ENCODE results near the gene OR14A16.

The OR14A16 gene, protein sequence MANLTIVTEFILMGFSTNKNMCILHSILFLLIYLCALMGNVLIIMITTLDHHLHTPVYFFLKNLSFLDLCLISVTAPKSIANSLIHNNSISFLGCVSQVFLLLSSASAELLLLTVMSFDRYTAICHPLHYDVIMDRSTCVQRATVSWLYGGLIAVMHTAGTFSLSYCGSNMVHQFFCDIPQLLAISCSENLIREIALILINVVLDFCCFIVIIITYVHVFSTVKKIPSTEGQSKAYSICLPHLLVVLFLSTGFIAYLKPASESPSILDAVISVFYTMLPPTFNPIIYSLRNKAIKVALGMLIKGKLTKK

DNA sequence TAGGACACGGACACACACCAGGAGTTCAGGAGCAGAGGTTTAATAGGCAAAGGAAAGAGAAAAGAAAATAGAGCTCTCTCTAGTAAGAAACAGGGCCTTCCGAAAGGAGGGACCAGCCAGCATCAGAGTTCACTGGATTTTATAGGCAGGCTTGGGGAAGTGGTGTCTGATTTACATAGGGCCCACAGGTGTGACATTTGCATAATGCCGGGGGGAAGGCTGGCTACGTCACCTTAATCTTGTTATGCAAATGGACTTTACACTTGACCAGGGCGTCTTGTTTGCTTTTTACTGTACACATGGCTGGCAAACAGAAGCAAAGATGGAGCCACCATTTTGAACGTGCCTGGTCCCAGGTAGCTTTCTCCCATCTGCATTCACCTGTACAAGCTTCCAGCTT, at the start of gene OR14A16:
OR14A16 (minus strand) TSS at position 97 of the 400 bp plus-strand sequence. CDS start 8,390 bp downstream, outside the sequence.
- Mint-ChIP-seq H3K27me3 (no peaks in the 10 kb centered on the region), H3K4me3 (no peak within 1 kb of the TSS), H3K27ac (no peak within 1 kb of the TSS), H3K9me3 (no peaks in the 10 kb centered on the region), H3K4me1 (ENCODE audit: low read depth) (no peaks in the 10 kb centered on the region), H3K36me3 (ENCODE audit: low read depth) (no peaks in the 10 kb centered on the region)
- no peak for DNase-seq

DNA sequence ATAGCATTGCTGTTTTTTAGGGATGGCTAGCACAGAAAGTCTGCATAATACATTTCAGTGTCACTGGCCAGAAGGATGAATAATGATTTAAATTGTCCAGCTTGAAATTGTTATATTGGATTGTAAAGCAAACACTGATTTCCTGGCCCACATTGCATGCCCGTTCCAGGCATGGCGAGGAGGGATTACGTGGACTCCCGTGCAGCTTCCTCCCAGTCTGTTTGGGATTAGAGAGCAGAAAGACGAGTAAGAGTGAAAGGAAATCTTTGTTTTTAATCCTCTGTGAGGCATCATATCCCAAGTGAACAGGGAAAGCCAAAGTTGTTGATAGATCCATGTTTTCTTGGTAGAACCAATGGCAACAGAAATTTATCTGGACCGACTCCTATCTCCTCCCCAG, 41.5 kb upstream of the OR14A16 start:
- H3K27ac Mint-ChIP-seq = no peak overlapping the region
- no peak for DNase-seq
- peaks cover 14% of the 10 kb centered on the region for H3K27me3 Mint-ChIP-seq
- H3K9me3 Mint-ChIP-seq = peaks cover 6% of the 10 kb centered on the region
- H3K4me1 Mint-ChIP-seq (ENCODE audit: low read depth) = no peaks in the 10 kb centered on the region
- no peaks in the 10 kb centered on the region for H3K36me3 Mint-ChIP-seq (ENCODE audit: low read depth)
- no peak overlapping the region for H3K4me3 Mint-ChIP-seq

DNA sequence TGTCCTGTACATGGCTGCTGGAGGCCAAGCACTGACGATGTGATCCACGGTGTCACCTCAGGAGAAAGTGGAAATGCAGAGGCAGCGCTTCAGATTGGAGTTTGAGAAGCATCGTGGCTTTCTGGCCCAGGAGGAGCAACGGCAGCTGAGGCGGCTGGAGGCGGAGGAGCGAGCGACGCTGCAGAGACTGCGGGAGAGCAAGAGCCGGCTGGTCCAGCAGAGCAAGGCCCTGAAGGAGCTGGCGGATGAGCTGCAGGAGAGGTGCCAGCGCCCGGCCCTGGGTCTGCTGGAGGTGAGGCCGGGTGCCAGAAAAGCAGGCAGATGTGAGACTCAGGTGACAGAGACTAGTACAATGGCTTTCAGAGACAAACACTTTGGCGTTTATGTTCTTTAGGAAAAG, 40.7 kb upstream of the OR14A16 start:
- Mint-ChIP-seq H3K9me3 (peaks cover 3% of the 10 kb centered on the region), H3K4me1 (ENCODE audit: low read depth) (no peaks in the 10 kb centered on the region), H3K4me3 (no peak overlapping the region), H3K27ac (no peak overlapping the region), H3K27me3 (peaks cover 15% of the 10 kb centered on the region), H3K36me3 (ENCODE audit: low read depth) (no peaks in the 10 kb centered on the region)
- DNase-seq = no peak

DNA sequence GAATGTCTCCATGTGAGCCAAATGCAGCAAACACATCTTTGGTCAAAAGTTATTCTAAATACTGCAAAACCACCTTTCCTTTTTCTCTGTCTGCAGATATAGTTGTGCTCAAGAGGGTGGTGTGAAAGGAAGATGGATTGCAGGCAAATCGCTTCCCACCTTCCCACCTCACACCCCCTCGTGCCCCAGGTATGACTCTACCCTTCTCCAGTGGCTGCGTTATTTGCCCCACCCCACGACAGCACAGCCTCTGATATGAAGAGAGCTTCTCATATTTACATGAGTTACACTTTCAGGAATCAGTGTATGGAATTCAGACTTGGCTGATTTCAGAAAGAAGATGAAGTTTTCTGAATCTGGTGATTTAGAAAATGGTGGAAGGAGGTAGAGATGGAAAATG, 38.8 kb upstream of the OR14A16 start:
- DNase-seq = no peak
- Mint-ChIP-seq H3K4me3 (no peak overlapping the region), H3K36me3 (ENCODE audit: low read depth) (no peaks in the 10 kb centered on the region), H3K9me3 (no peaks in the 10 kb centered on the region), H3K27ac (no peak overlapping the region), H3K27me3 (peaks cover 28% of the 10 kb centered on the region), H3K4me1 (ENCODE audit: low read depth) (peaks cover 5% of the 10 kb centered on the region)

DNA sequence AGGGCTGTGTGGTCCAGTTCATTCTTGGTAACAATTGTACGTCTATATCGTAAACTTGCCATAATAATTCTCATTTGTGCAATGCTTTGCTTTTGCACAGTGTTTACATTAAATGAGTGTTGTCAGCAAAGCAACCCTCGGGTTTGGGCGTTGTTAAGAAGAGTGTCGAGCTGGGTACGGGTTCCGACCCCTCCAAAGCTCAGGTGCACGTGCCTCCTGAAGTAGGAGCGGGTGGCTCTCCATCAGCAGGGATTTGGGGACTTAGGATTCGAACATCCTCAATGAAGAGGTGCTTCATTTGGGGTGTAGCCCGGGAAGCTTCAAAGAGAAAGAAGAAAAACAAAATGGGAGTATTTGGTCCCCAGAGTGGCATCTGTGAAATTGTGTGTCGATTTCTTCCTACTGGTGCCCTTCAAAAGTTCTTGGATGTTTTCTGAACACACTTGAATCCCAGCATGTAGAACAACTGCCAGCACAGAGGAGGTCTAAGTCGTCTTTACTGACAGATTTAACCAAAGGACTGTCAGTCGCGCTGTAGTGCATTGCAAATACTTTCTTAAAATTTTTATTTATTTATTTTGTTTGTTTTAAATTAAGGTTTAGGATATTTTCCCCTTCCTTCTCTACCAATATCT, 34.2 kb upstream of the OR14A16 start:
- no peak overlapping the region for H3K27ac Mint-ChIP-seq
- H3K4me1 Mint-ChIP-seq (ENCODE audit: low read depth) = peaks cover 9% of the 10 kb centered on the region
- peaks cover 60% of the 10 kb centered on the region for H3K27me3 Mint-ChIP-seq
- no peaks in the 10 kb centered on the region for H3K36me3 Mint-ChIP-seq (ENCODE audit: low read depth)
- peak overlapping the region; percentile 68 for H3K4me3 Mint-ChIP-seq
- DNase-seq = no peak
- no peaks in the 10 kb centered on the region for H3K9me3 Mint-ChIP-seq

DNA sequence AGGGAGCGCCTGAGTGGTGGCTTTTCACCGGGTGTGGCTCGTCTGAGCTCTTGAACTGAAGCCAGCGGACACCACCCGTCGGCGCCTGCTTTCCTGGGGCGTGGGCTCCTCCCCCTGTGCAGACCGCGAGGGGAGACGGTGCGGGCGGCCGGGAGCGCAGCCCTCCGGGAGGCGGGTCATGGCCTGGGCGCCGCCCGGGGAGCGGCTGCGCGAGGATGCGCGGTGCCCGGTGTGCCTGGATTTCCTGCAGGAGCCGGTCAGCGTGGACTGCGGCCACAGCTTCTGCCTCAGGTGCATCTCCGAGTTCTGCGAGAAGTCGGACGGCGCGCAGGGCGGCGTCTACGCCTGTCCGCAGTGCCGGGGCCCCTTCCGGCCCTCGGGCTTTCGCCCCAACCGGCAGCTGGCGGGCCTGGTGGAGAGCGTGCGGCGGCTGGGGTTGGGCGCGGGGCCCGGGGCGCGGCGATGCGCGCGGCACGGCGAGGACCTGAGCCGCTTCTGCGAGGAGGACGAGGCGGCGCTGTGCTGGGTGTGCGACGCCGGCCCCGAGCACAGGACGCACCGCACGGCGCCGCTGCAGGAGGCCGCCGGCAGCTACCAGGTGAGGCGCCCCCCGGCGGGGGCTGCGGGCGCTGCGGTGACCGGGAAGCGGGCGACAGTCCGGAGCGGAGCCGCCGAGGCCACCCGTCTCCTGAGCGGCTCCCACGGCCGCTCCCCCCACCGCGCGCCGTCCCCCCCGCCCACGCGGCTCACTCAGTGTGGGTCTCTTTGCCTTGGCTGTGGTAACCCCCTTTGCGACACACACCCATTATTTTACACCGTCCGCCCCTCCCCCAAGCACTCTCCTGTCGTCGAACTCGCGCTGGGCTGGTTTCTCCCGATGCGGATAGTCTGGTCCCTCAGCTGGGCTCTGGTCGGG, 33.4 kb upstream of the OR14A16 start, which contains the start of gene TRIM58:
TRIM58 (plus strand) TSS at position 119 of the 916 bp plus-strand sequence; CDS start at position 179, 60 bp downstream.
- H3K4me1 Mint-ChIP-seq (ENCODE audit: low read depth) = peaks cover 9% of the 10 kb centered on the region
- peak within 1 kb of the TSS; percentile 68 for H3K4me3 Mint-ChIP-seq
- DNase-seq = peak; percentile 59
- H3K36me3 Mint-ChIP-seq (ENCODE audit: low read depth) = no peaks in the 10 kb centered on the region
- H3K27ac Mint-ChIP-seq = no peak within 1 kb of the TSS
- H3K27me3 Mint-ChIP-seq = peaks cover 57% of the 10 kb centered on the region
- no peaks in the 10 kb centered on the region for H3K9me3 Mint-ChIP-seq

DNA sequence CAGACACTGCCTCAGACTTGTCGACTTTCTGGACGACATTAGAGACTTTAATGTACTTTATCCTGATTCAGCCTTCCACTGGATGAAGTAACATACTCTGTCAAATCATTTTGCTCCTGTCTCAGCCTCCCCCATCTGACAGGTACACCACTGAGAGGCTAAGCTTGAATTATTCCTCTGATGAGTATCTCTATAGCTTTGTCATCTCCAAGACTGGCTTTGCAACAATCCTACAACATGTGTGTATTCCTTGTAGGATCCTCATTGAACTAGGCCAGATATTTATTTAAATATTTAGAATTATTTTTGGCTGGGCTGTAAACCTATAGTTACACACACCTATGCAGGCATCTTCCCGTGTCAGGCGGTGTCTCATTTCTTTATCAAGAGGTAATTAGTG, 32.0 kb upstream of the OR14A16 start:
- no peaks in the 10 kb centered on the region for H3K9me3 Mint-ChIP-seq
- H3K27me3 Mint-ChIP-seq = peaks cover 53% of the 10 kb centered on the region
- no peaks in the 10 kb centered on the region for H3K36me3 Mint-ChIP-seq (ENCODE audit: low read depth)
- H3K27ac Mint-ChIP-seq = no peak overlapping the region
- DNase-seq = no peak
- H3K4me1 Mint-ChIP-seq (ENCODE audit: low read depth) = peaks cover 9% of the 10 kb centered on the region
- H3K4me3 Mint-ChIP-seq = peak overlapping the region; percentile 41

DNA sequence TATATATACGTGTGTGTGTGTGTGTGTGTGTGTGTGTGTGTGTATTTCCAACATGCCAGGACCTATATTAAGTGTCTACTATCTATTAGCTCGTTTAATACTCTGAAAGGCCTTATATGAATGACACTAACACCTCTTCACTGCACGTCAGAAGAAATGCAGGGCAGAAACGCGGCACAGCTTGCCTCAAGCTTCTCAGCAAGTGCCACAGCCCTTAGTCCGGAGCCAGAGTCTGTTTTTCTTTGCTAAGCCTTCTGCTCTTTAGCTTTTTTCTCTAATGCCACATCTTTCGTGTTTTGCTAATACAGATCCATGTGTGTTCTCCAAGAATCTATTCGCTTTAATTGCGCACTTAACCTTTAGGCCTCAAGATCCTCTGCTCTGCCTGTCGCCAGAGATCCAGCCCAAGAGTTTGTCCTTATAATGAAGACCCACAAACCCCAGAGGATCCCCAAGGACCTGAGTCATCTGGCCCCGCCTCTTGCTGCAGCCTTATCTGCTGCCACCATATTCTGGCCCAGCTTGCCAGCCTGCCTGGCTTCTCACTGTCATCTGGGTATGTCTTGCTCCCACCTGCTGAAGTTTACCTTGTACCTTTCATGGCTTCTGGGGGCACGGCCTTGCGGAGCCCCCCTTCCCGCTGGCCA, 31.1 kb upstream of the OR14A16 start:
- Mint-ChIP-seq H3K4me1 (ENCODE audit: low read depth) (peaks cover 9% of the 10 kb centered on the region), H3K4me3 (no peak overlapping the region), H3K36me3 (ENCODE audit: low read depth) (no peaks in the 10 kb centered on the region), H3K27ac (no peak overlapping the region), H3K27me3 (peaks cover 47% of the 10 kb centered on the region), H3K9me3 (no peaks in the 10 kb centered on the region)
- no peak for DNase-seq

DNA sequence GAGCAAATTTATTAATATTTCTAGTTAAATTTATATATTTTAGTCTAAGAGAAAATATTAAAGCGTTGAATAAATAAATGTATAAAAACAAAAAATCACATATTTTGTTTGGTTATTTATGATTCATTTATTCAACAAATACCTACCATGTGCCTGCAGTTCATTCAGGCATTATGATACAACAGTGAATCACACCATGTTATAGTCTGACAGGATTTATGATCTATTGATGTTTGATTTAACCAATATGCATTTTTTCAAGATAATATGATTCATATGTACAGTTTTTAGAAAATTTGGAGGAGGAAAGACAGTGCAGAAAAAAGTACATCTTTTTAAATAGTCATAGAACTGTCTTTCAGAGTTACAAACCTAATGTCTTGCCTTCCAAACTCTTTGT, 25.7 kb upstream of the OR14A16 start:
- peaks cover 11% of the 10 kb centered on the region for H3K27me3 Mint-ChIP-seq

DNA sequence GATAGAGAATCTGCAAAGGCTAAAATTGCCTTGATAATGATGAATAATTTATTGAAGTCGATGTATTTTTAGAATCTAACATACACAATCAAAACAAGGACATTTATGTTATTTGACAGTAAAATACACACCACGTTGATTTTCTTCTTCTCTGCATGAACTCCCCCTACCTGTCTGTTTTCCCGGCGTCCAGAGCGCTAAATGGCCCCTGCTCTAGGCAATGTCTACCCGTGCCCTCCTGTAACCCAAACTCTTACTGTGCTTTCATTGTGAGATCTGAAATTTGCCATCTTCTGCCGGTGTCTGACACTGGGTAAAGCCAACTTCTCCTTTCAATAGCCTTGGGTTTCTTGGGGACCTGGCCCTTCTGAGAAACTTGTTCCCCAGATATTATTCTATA, 24.4 kb upstream of the OR14A16 start:
- Mint-ChIP-seq H3K9me3 (no peaks in the 10 kb centered on the region), H3K4me3 (no peak overlapping the region), H3K27me3 (peaks cover 4% of the 10 kb centered on the region), H3K36me3 (ENCODE audit: low read depth) (no peaks in the 10 kb centered on the region), H3K4me1 (ENCODE audit: low read depth) (no peaks in the 10 kb centered on the region), H3K27ac (no peak overlapping the region)
- DNase-seq = no peak

More for the DNA sequence above, 25.7 kb upstream of the OR14A16 start:
- Mint-ChIP-seq H3K36me3 (ENCODE audit: low read depth) (no peaks in the 10 kb centered on the region), H3K4me3 (no peak overlapping the region), H3K9me3 (no peaks in the 10 kb centered on the region), H3K27ac (no peak overlapping the region), H3K4me1 (ENCODE audit: low read depth) (no peaks in the 10 kb centered on the region)
- no peak for DNase-seq

DNA sequence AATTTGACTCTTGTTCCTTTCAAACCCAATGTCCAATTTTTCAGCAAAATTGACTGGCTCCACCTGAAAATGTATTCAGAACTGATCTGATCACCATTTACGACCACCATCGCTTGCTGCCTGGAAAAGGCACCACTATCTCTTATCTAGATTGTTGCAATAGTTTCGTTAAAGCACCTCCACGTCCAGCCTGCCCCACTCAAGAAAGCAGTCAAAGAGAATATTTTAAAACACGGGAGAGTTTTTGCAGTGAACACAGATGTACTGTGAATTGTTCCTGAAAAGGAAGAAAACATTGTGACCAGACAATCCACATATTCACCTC, 21.7 kb upstream of the OR14A16 start:
- Mint-ChIP-seq H3K27me3 (no peaks in the 10 kb centered on the region), H3K4me1 (ENCODE audit: low read depth) (no peaks in the 10 kb centered on the region), H3K27ac (no peak overlapping the region), H3K36me3 (ENCODE audit: low read depth) (no peaks in the 10 kb centered on the region), H3K9me3 (no peaks in the 10 kb centered on the region), H3K4me3 (no peak overlapping the region)
- no peak for DNase-seq

DNA sequence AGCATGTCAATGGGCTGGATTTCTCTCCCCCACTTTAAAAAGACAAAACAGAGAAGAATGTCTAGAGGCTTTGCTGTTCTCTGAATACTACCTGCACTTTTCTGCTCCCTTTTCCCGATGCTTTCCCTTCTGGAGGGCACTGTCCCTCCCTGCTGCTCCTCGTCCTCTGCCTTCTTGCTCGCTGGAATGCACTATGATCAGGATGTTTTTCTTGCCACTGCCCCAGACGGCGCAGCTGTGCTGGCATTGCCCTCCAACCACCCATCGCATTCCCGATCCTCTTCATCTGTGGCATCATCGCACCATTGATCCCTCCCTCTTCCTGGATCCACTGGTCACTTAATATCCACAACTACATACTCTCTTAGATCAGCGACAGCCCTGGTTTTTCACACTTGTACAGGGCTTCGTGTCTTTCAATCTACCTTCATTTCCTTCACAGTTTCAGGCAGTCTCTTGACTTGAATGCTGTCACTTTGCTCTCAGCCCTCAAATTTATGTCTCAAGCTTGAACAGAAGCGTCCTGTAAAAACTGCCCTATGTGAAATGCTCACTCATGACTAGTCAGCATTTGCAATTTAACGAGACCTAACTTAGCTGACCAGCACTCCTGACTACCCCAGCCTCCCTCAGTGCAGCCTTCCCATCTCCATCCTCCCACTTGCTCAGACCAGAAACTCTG, 21.2 kb upstream of the OR14A16 start:
- no peak overlapping the region for H3K4me3 Mint-ChIP-seq
- DNase-seq = no peak
- H3K9me3 Mint-ChIP-seq = no peaks in the 10 kb centered on the region
- H3K27me3 Mint-ChIP-seq = no peaks in the 10 kb centered on the region
- no peak overlapping the region for H3K27ac Mint-ChIP-seq
- no peaks in the 10 kb centered on the region for H3K4me1 Mint-ChIP-seq (ENCODE audit: low read depth)
- no peaks in the 10 kb centered on the region for H3K36me3 Mint-ChIP-seq (ENCODE audit: low read depth)

DNA sequence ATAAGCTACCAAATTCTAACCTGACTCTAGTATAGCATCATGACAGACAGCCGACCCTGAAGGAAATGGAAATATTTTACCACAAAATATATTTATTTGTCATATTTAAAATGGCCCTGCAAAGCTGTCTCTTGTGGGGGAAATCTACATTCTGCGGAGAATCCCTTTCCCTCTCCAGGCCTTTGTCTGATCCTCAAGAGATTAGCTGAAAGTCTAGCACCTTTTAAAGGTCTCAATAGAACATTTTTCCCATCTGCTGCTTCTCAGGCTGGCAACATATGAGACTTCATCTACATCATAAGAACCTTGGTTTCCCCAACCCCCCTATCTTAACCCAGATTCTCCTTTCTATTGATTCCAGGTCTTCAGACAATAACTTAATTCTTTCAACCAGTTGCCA, 19.5 kb upstream of the OR14A16 start:
- Mint-ChIP-seq H3K9me3 (no peaks in the 10 kb centered on the region), H3K27me3 (no peaks in the 10 kb centered on the region), H3K4me3 (no peak overlapping the region), H3K36me3 (ENCODE audit: low read depth) (no peaks in the 10 kb centered on the region), H3K4me1 (ENCODE audit: low read depth) (no peaks in the 10 kb centered on the region), H3K27ac (no peak overlapping the region)
- DNase-seq = no peak

DNA sequence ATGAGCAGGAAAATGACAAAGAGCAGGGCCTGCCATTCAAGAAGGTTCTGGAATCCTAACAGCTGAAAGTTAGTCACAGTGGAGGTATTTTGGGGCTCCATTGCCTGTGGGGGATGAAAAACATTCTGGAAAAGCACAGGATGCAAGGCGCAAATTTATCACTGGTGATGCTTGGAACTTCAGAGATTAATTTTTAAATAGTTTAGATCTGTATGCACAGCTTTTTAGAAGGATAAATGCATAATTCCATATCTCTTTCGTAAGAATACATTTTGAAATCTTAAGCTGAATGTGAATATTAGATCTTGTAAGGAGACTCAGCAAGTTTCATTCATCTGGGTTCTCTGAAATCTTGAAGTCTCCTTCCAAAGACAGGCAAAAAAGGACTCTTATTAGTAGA, 17.9 kb upstream of the OR14A16 start, which contains the start of gene OR11L1:
OR11L1 (minus strand) TSS at position 101 of the 400 bp plus-strand sequence; CDS start at position 101, 0 bp downstream.
- H3K36me3 Mint-ChIP-seq (ENCODE audit: low read depth) = no peaks in the 10 kb centered on the region
- H3K4me1 Mint-ChIP-seq (ENCODE audit: low read depth) = no peaks in the 10 kb centered on the region
- DNase-seq = no peak
- H3K27me3 Mint-ChIP-seq = no peaks in the 10 kb centered on the region
- H3K4me3 Mint-ChIP-seq = no peak within 1 kb of the TSS
- H3K27ac Mint-ChIP-seq = no peak within 1 kb of the TSS
- no peaks in the 10 kb centered on the region for H3K9me3 Mint-ChIP-seq
